Natural killer cell treated with Interleukin-12 subunit alpha and Interleukin-12 subunit beta and Interleukin-15 and Interleukin-18, amount 100 ng/mL, for 72 hours (primary cell): ENCODE results near the gene USP19. TPM values are rescaled to one million over a fixed set of nuclear protein-coding genes. Genes with fewer than 3 reads are reported as not detected.
A peak's percentile ranks its signal among the peaks of the same experiment; 100 is the strongest.

ENCODE experiments used
- ATAC-seq, 2 donors: fragments of 150-1000 bp; cut with Tn5 transposase in 1 of 2; sonication (Bioruptor Pico), chemical (Tn5 transposase) in 1 of 2; 2 replicates each; pipeline ENCODE4 v1.10.0; 2021
- DNase-seq: peaks from one replicate; pipeline ENCODE4 v3.0.0; 2022; ENCODE audit warnings: low spot score
- H3K27ac Mint-ChIP-seq, 2 donors: 1 replicate in 1 of 2; 2 replicates in 1 of 2; pipeline ENCODE4 v1.8.0; 2022; ENCODE audit warnings: mixed read lengths in 2 of 2, mild to moderate bottlenecking in 1 of 2, moderate library complexity in 1 of 2
- H3K27me3 Mint-ChIP-seq, 2 donors: 1 replicate in 1 of 2; 2 replicates in 1 of 2; pipeline ENCODE4 v1.8.0; 2022; ENCODE audit warnings: mixed read lengths in 2 of 2
- H3K36me3 Mint-ChIP-seq: one replicate; pipeline ENCODE4 v1.8.0; 2022; ENCODE audit warnings: mixed read lengths
- H3K4me1 Mint-ChIP-seq, 2 donors: 1 replicate in 1 of 2; 2 replicates in 1 of 2; pipeline ENCODE4 v1.8.0; 2022; ENCODE audit warnings: low read depth in 2 of 2, mixed read lengths in 2 of 2, mild to moderate bottlenecking in 1 of 2
- H3K4me3 Mint-ChIP-seq: one replicate; pipeline ENCODE4 v1.8.0; 2022; ENCODE audit warnings: mixed read lengths
- H3K9me3 Mint-ChIP-seq: 2 replicates; pipeline ENCODE4 v1.8.0; 2022; ENCODE audit warnings: mixed read lengths
- total RNA-seq, 2 donors: library from RNA; stranded (reverse); gene quantifications; one replicate each; pipeline ENCODE4 v1.2.3, GENCODE V29; 2022

The USP19 gene, protein sequence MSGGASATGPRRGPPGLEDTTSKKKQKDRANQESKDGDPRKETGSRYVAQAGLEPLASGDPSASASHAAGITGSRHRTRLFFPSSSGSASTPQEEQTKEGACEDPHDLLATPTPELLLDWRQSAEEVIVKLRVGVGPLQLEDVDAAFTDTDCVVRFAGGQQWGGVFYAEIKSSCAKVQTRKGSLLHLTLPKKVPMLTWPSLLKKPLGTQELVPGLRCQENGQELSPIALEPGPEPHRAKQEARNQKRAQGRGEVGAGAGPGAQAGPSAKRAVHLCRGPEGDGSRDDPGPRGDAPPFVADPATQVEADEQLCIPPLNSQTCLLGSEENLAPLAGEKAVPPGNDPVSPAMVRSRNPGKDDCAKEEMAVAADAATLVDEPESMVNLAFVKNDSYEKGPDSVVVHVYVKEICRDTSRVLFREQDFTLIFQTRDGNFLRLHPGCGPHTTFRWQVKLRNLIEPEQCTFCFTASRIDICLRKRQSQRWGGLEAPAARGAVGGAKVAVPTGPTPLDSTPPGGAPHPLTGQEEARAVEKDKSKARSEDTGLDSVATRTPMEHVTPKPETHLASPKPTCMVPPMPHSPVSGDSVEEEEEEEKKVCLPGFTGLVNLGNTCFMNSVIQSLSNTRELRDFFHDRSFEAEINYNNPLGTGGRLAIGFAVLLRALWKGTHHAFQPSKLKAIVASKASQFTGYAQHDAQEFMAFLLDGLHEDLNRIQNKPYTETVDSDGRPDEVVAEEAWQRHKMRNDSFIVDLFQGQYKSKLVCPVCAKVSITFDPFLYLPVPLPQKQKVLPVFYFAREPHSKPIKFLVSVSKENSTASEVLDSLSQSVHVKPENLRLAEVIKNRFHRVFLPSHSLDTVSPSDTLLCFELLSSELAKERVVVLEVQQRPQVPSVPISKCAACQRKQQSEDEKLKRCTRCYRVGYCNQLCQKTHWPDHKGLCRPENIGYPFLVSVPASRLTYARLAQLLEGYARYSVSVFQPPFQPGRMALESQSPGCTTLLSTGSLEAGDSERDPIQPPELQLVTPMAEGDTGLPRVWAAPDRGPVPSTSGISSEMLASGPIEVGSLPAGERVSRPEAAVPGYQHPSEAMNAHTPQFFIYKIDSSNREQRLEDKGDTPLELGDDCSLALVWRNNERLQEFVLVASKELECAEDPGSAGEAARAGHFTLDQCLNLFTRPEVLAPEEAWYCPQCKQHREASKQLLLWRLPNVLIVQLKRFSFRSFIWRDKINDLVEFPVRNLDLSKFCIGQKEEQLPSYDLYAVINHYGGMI (N-terminal part only)
- total RNA-seq = 10 to 100 TPM; 54.4 to 65.0 TPM

DNA sequence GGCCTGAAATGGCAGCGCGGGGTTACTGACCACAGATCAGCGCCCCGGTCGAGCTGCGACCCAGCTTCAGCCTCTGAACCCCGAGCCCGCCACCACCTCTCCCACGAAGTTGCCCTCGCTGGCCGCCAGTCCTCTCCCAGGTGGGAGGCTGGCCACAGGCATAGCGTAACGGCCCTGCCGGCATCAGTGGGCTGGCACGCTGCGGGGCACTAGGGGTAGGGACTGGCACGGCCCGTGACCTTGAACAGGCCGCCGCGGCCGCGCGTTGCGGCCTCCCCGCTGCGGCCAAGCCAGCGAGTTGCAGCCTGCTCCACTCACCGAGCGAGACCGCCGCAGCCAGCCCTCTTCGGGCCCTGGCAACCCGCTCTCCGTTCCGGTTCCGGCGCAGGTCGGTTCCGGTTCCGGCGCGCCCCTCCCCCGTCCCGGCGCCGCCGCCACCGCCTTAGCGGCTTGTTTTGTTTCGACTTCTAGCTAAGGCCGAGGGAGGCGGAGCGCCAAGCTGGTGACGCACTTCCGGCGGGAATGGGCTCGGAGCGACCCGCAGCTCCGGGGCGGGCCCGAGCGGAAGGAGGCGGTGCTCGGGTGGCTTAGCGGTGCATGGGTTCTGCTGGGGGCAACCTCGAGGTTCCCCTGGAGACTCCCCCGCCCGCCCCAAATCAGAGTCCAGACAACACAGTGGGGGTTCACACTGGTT is at the start of gene USP19:
TSS of gene USP19 (minus strand) at position 386 of the 694 bp plus-strand sequence. CDS start 1,678 bp downstream, outside the sequence.
- Mint-ChIP-seq H3K4me3 (peak within 1 kb of the TSS; percentile 89), H3K36me3 (no peaks in the 10 kb centered on the region), H3K9me3 (no peaks in the 10 kb centered on the region), H3K27ac (peak within 1 kb of the TSS; percentile 70 to 89), H3K4me1 (peaks cover 9 to 16% of the 10 kb centered on the region in 2 donors), H3K27me3 (no peaks in the 10 kb centered on the region)
- peak; percentile 95 for DNase-seq
- peak; percentile 94 to 97 for ATAC-seq

DNA sequence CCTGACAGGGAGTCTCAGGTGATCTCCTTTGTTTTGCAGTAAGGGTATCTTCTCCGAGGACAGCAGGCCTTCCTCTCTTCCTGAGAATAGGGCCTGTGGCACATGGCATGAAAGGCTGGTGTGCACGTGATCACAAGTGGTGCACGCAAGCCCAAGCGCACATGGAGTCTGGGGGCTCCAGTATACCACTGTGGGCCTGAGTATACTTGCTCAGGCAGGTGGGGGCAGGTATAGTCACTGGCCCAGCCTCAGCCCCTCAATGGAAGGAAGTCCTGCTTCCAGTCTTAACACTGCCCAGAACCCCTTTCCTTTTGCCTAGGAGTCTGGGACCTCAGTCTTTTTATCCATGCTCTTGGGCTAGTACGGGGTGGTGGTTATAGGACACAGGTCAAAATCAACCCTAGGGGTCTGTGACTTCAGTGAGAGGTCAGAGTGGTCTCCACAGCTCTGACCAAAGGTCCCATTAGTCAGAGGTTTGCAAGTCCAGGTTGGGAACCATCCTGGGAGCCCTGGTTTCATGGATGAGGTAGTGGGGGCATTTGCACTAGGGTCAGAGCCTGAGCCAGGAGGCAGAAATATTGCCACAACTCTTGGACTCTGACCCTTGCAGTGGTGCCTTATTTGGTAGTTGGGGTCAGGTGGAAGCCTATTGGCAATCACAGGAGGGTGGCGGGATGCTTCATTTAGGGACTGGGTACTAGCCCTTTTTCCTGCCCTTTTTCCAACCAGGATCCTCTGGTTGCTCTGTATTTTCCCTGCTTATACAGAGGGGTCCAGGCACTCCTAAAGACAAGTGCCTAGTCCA is 46.3 kb upstream of the USP19 start:
- DNase-seq = no peak
- peak overlapping the region; percentile 90 to 95 for H3K27ac Mint-ChIP-seq
- H3K36me3 Mint-ChIP-seq = peaks cover 12% of the 10 kb centered on the region
- peaks cover 19 to 33% of the 10 kb centered on the region in 2 donors for H3K4me1 Mint-ChIP-seq
- peak overlapping the region; percentile 92 for H3K4me3 Mint-ChIP-seq
- H3K27me3 Mint-ChIP-seq = no peaks in the 10 kb centered on the region
- no peak for ATAC-seq
- H3K9me3 Mint-ChIP-seq = no peaks in the 10 kb centered on the region

DNA sequence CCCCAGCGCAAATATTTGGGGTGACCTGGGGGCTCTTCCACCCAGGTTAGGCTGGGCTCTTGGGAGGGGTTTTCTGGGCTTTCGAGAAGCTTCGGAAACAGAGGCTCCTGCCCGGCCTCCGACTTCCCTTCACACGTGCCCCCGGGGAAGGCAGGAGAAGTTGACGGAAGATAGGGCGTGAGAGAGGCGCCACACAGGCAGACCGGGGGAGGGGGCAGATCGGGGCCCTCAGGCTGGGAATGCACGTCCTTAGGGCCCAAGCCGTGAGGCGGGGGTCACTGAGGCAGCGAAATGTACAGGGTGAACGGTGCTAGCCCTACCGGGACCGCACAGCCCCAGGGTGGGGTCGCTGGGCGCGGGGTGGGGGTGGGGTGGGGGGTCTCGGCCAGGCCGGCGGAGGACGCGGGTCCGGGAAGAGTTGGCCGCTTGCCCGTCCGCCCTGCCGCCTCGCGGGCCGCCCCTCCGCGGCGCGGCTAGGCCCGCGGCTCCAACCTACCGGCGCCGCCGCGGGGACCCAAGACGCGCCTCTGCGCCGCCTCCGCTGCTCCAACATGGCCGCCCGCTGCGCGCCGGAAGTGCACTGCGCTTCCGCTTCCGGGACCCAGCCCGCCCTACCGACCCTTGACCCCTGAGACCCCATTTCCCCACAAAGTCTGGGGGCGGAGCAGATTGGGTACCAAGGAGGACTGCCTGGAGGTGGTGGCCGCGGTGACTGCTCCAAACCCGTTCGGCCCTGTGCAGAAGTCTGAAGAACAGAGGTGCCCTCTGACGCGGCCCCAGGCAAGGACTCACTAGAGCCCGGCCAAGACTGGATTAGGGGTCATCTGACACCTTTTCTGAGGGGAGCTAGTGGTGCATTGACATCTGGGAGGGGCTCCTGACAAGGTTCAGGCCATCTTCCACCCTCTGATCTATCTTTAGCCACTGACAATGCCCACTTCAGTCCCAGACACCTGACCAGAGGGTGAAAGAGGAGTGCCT is 45.4 kb upstream of the USP19 start, which contains the start of gene CCDC71:
TSS of gene CCDC71 (minus strand) at position 561 of the 981 bp plus-strand sequence. CDS start 2,123 bp downstream, outside the sequence.
- DNase-seq (peak; percentile 86), ATAC-seq (peak; percentile 86 to 89)
- Mint-ChIP-seq H3K9me3 (no peaks in the 10 kb centered on the region), H3K27me3 (no peaks in the 10 kb centered on the region), H3K27ac (peak within 1 kb of the TSS; percentile 90 to 95), H3K36me3 (peaks cover 12% of the 10 kb centered on the region), H3K4me3 (peak within 1 kb of the TSS; percentile 92), H3K4me1 (peaks cover 17 to 30% of the 10 kb centered on the region in 2 donors)

DNA sequence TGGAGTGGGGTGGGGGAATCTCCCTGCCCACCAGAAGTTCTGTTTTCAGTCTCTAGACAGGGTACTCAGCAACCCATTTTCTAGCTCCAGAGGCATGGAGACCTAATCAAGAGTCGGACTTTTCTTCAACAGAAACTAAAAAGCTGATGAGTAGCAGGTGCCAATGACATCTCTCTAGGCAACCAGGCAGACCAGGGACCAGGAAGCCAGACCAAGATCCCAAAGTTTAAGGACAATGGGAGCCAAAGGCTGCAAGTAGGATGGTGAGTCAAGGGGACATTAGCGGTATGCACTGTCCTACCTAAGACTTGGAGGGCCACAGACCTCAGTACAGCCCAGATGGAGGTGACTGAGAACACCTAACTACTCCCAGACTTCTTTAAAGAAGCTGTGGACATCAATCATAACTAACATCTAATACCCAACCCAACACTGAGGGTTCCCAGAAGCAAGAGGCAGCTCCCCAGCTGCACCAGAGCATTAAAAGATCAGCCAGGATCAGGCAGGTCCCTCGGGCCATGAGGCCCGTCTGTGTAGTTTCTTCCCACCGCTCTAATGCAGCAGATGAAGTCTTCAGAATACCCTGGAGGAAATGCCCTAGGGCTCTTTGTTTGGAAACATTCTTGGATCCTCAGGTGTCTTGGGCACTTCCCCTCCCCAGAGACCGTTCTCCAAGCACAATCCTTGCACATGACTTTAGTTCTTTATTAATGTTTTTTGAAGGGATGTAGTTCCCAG is 44.5 kb upstream of the USP19 start:
- no peak for ATAC-seq

DNA sequence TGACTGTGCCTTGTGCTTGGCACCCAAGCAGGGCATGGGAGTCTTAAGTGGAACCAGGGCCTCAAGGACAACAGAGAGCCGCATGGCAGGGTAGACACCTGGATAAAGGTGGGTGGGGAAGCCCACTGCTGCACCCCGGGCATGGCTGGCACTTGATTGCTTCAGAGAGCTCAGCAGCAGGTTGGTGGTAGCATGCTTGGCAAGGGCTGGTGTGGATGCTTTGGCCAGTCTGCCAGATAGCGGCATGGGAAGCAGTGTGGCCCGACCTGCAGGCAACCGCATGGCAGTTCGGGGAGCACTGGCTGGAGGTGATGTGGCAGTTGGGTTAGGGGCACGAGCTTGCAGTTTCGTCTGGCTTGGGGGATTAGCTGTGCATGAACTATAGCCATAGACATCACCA is 43.0 kb upstream of the USP19 start:
- H3K4me3 Mint-ChIP-seq = no peak overlapping the region
- no peak for DNase-seq
- H3K36me3 Mint-ChIP-seq = peaks cover 12% of the 10 kb centered on the region
- H3K27me3 Mint-ChIP-seq = no peaks in the 10 kb centered on the region
- no peak for ATAC-seq
- H3K9me3 Mint-ChIP-seq = no peaks in the 10 kb centered on the region
- peaks cover 14 to 27% of the 10 kb centered on the region in 2 donors for H3K4me1 Mint-ChIP-seq
- H3K27ac Mint-ChIP-seq = peak overlapping the region in 1 of 2 donors; percentile 57

More for the DNA sequence above, 44.5 kb upstream of the USP19 start:
- H3K4me1 Mint-ChIP-seq = peaks cover 14 to 27% of the 10 kb centered on the region in 2 donors
- H3K27me3 Mint-ChIP-seq = no peaks in the 10 kb centered on the region
- peak overlapping the region; percentile 92 for H3K4me3 Mint-ChIP-seq
- peaks cover 12% of the 10 kb centered on the region for H3K36me3 Mint-ChIP-seq
- H3K27ac Mint-ChIP-seq = peak overlapping the region; percentile 90 to 95
- H3K9me3 Mint-ChIP-seq = no peaks in the 10 kb centered on the region
- no peak for DNase-seq

DNA sequence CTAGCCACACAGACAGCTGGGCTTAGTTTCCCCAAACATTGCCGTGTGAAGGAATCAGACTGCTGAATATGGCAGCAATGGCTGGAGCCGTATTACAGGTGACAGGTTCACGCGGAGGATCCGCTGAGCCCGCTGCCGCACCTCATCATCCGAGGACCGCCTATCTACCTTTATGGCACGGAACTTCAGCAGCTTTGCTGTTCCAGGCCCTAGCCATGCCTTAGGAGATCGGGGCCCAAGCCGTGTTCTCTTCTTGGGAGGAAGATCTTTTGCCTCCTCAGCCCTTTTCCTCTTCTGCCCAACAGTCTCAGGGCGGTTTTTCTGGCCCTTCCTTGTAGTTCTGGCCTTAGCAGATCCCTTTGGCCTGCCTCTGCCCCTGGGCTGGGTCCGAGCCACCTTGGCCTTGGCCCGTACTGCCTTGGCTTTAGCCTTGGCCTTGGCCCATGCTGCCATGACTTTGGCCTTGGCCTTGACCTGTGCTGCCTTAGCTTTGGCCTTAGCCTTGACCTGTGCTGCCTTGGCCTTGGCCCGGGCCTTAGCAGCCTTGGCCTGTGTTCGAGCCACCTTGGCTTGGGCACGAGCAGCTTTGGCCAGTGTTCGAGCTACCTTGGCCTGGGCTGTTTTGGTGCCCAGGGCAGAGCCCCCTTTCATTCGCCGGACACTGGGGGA is 42.3 kb upstream of the USP19 start:
- peaks cover 12% of the 10 kb centered on the region for H3K36me3 Mint-ChIP-seq
- H3K4me1 Mint-ChIP-seq = peaks cover 14 to 31% of the 10 kb centered on the region in 2 donors
- no peaks in the 10 kb centered on the region for H3K27me3 Mint-ChIP-seq
- no peaks in the 10 kb centered on the region for H3K9me3 Mint-ChIP-seq
- H3K27ac Mint-ChIP-seq = no peak overlapping the region
- DNase-seq (no peak), ATAC-seq (no peak)
- H3K4me3 Mint-ChIP-seq = no peak overlapping the region

DNA sequence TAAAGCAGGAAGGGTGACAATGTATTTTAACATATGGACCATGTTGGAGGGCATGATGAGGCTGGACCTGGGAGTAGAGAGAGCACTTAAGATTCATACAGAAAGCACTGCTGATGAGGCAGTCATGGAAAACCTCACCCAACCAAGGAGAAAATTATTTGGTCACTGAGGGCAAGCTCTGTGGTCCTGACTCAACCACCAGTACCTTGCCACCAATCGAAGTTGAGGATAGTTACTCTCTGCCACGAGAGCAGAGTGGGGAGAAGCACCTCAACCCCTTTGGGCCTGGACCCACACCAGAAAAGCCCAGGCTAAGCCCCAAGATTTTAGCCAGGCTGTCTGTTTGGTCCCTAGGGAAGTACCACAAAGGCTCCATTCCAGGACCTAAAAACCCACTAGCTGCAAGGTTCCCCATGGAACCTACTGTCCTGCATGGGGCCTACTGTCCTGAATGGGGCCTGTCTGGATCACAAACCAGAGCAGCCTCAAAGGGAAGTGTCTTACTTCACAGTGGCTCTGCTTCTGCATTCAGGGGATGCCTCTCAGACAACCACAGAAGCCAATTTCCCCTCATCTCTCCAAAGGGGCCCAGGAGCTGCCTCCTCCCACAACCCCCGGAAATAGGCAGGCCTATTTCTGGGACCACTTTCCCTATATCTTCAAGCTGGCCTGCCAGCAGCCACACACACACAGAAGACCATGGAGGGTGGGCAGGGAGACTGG is 41.3 kb upstream of the USP19 start:
- H3K4me3 Mint-ChIP-seq = no peak overlapping the region
- DNase-seq = no peak
- no peak overlapping the region for H3K27ac Mint-ChIP-seq
- no peaks in the 10 kb centered on the region for H3K27me3 Mint-ChIP-seq
- ATAC-seq = no peak
- peaks cover 14 to 31% of the 10 kb centered on the region in 2 donors for H3K4me1 Mint-ChIP-seq
- no peaks in the 10 kb centered on the region for H3K9me3 Mint-ChIP-seq
- H3K36me3 Mint-ChIP-seq = peaks cover 12% of the 10 kb centered on the region

DNA sequence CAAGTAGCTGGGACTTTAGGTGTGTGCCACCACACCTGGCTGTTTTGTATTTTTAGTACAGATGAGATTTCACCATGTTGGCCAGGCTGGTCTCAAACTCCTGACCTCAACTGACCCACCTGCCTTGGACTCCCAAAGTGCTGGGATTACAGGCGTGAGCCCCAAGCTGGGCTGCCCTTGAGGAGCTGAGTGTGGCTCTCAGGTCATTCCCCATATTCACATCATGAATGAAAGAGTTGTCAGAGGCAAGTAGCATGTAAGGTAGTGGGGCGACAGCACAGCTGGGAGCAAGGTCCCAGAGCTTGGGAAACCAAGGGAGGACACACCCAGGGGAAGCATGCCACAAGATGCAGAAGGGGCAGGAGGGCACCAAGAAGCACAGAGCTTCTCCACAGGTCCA is 40.6 kb upstream of the USP19 start:
- ATAC-seq (no peak), DNase-seq (no peak)
- peaks cover 14 to 28% of the 10 kb centered on the region in 2 donors for H3K4me1 Mint-ChIP-seq
- no peaks in the 10 kb centered on the region for H3K9me3 Mint-ChIP-seq
- H3K36me3 Mint-ChIP-seq = peaks cover 12% of the 10 kb centered on the region
- no peak overlapping the region for H3K27ac Mint-ChIP-seq
- H3K4me3 Mint-ChIP-seq = no peak overlapping the region
- no peaks in the 10 kb centered on the region for H3K27me3 Mint-ChIP-seq

DNA sequence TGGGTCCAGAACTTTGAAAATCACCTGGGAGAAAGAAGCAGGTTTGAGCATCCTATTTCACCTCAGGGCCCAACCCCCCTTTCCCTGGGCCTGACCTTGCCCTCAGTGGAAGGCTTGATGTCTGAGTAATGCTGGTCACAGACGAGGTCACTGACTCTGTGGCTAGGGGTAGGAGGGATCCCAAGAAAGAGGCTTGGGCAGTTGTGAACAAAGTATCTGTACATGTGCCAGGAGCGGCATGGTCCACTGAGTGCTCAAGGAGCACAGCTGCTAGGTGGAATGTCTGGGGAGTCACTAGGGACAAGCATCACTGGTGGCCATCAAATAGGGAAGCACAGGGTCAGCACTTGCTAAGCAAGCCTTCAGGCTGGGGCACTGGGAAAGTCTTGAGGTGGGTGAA is 38.2 kb upstream of the USP19 start:
- Mint-ChIP-seq H3K4me1 (peaks cover 0 to 10% of the 10 kb centered on the region in 2 donors), H3K4me3 (no peak overlapping the region), H3K9me3 (no peaks in the 10 kb centered on the region), H3K27me3 (no peaks in the 10 kb centered on the region), H3K27ac (no peak overlapping the region), H3K36me3 (no peaks in the 10 kb centered on the region)
- no peak for DNase-seq
- no peak for ATAC-seq

DNA sequence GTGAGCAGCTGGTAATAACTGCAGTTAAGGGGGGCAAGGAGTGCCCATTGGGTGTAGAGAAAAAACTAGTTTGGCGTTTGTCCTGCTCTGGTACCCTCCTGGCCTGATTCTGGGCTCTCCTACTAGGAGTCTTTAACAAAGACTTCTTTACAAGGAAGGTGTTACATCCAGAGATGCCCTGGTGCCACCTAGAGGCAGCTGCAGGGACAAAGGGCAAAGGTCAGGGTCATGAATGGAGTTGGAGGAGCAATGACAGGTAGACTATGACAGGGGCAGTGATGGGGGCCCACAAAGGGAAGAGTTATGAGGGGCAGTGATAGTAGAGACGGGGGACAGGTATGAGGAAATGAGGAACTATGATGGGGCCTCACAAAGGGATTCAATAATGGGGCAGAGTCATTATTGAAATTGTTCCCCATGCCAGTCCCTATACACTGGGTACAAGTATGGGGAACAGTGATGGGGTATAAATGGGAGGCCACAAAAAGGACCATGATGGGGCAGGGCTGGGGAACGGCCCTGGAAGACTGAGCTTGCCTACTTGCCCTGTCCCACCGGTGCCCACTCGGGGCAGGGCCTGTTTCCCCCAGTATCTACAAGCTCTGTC is 37.6 kb upstream of the USP19 start:
- Mint-ChIP-seq H3K4me1 (peaks cover 0 to 7% of the 10 kb centered on the region in 2 donors), H3K4me3 (no peak overlapping the region), H3K9me3 (no peaks in the 10 kb centered on the region), H3K27me3 (no peaks in the 10 kb centered on the region), H3K27ac (no peak overlapping the region), H3K36me3 (no peaks in the 10 kb centered on the region)
- ATAC-seq (peak; percentile 57 to 62), DNase-seq (no peak)
